HG02840 (cell line): Measurements from ENCODE around the gene ZNF710.
A peak's percentile ranks its signal among the peaks of the same experiment; 100 is the strongest.

ENCODE experiments used
- ATAC-seq: cut with Tn5 transposase; IDR thresholded peaks from one replicate; pipeline ENCODE4 v1.9.1; 2021; ENCODE audit warnings: mild to moderate bottlenecking, moderate library complexity, moderate number of reproducible peaks; ENCODE audit not compliant: unreplicated experiment, low FRiP score

ZNF710 gene

DNA sequence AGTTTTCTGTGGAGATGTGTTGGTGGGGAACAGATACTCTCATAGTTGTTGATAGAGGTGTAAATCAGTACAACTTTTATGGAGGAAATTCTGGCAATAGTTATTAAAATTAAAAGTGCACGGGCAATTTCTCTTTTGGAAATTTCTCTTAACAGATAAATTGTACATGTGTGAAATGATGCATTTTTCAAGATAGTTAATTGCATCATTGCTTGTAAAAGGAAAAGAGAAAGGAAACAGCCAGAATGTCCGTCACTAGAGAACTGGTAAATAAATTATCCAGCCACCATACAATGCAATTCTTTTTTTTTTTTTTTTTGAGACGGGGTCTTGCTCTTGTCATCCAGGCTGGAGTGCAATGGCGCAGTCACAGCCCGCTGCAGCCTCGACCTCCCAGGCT, 14.2 kb downstream of the ZNF710 start:
- ATAC-seq, result no peak

DNA sequence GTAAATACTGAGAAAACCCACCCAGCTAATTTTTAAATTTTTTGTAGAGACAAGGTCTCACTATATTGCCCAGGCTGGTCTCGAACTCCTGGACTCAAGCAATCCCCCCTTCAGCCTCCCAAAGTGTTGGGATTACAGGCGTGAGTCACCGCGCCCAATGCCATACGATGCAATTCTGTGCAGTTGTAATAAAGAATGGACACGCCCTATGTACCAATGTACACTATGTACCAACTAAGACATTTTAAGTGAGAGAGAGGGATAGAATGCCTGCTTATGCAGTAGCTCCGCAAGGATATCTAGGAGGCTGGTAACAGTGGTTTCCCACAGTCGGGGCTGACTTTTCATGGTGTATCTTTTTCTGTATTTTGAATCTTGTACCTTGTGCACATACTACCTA, 14.6 kb downstream of the ZNF710 start:
- no peak for ATAC-seq

DNA sequence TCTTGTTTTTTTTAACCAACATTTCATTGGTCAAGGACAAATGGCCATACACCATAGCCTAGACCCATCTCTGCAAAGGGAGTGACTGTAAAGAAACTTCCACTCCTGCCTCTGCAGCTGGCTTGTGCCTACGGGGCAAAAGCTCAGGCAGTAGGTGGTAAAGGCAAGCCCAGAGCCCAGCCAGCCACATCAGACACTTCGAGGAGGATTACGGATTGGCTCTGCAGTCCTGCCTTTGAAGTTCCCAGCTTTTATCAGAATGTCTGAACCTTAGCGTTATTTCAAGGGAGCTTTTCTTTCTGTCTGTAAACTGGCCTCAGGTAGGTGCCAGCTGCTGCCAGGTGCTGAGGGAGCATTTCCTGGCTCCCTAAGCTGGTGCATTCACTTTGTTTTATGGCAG, 15.6 kb downstream of the ZNF710 start:
- ATAC-seq, result no peak

DNA sequence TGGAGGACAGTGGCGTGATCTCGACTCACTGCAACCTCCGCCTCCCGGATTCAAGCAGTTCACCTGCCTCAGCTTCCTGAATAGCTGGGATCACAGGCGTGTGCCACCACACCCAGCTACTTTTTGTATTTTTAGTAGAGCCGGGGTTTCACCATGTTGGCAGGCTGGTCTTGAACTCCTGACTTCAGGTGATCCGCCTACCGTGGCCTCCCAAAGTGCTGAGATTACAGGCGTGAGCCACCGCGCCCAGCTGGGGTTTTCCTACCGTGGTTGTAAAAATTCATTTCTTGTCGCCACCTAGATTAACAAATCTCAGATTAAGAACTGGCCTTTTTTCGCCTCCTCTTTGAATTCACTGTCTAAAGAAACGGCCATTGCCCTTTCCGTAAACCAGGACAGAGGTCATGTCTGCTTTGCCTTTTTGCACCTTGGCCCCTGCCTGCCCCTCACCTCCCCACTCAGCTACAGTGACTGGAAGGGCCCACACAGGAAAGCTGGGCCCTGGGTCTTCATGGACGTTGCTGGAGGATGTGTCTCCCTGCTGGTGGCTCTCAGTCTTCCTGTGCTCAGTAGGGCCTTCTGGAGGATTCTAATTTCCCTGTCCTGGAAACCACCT, 17.2 kb downstream of the ZNF710 start:
- ATAC-seq, result no peak

DNA sequence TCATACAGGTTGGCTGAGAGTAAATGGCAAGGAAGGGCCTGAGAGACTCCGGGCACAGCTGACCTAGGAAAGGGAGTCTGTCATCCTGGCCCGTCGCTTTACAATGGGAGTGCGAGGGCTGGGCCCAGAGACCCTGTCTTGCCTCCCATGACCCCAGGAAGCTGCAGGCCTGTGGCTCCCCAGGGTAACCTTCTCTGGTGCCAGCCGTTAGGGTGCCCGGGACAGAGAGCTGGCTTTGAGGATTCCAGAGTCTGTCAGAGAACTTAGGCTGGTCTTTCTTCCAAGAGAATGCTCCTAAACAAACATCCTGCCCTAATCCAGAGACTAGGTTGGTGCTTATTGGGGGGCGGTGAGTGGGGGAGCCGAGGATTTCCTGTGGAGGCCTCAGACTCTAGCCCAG, 18.5 kb downstream of the ZNF710 start:
- ATAC-seq, result no peak

DNA sequence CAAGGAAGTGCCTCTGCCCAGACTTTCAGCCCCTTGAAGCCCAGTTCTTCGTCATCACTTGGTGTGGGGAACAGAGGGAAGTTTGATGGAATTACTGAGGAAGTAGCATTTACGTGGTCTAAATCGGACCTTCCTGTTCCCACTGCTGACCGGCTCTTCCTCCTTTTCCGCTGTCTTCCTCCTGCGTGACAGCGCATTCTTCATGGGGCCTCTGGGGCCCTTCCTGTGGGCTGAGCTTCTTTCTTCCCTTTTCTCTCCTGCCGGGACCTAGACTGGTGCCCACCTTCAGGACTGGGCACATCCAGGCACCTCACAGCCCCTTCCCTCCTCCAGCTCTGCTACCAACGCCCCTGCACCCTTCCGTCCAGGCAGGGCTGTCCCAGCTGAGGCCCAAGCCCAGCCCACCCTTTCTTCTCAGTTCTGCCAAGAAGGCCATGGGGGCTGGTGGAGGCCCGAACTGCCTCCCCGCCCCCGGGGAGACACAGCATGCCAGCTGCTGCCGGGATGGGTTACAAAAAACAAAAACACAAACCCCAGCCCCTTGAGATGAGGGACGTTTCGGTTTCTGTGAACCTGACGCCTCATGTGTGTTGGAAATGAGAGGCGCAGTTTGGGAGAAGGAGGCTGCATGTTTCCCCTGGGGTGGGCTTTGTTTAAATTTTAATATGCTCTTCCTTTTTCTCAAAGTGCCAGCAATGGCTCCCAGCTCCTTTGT, 19.1 kb downstream of the ZNF710 start:
- ATAC-seq, result no peak

DNA sequence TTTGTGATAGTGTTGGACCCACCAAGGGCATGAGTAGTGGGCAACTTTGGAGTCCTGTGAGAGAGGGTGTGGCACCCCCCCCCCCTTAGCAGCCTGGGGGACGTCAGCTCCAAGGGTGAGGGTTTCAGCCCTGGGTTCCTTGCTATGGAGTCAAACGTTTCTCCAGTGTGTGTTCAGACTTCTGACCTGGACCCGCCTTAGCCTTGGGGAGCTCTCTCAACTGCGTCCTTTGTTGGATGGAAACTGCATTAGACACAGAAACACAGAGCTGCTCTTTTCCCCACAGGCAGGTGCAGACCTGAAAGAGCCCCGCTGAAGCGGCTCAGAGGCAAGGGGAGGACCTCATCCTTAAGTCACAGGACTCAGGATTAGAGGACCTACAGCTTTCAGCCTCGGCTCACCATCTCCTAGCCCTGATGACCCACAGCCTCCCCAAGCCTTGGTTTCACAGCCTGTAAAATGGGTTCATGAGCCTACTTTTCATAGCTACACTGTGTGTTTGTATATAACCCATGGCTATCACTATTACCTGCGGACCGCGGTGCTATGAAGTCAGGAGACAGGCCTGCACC, 19.9 kb downstream of the ZNF710 start:
- ATAC-seq, result no peak

DNA sequence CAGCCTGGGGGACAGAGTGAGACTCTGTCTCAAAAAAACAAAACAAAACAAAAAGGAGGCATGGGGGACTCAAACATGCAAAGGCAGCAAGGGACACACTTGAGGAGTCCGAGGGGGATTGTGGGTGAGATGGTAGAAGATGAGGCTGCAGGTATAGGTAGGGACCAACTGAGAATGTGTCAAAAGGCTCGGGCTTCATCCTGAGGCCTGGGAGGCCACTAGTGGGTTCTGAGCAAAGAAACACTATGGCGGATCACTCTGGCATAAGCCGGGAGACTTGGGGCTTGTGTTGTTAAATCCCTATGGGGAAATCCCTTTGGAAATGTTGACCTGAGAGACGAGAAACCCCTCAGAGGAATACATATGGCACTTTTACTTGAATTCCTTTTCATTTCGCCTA, 21.2 kb downstream of the ZNF710 start:
- no peak for ATAC-seq

DNA sequence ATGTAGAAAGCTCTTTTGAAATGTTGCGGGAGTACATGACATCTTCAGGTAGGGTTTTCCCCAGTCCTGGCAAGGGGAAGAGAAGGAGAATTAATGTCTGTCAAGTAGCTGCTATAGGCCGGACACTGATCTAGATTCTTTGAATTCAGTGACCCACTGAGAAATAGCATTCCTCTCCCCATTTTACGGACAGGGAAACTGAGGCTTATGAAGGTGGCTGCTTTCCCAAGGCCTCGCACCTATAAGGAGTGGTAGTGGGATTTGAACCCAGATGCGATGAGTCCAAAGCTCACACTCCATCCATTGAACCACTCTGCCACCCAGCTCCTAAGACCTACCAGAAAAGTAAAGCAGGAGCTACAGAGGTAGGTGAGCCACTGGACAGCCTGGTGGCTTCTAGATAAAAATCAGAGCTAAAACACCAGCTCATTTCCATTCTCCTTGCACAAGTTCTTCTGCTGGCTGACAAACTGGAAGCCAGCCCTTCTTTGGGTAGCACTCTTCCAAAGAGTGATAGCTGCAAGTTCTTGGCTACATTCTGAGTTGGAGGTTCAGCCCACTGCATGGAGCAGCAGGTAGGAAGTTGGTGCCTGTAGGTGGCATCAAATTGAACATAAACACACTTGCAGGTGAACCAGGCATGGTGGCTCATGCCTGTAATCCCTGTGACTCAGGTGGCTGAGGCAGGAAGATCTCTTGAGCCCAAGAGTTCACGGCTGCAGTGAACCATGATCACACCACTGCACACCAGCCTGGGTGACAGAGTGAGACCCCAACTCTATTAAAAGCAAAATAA, 22.0 kb downstream of the ZNF710 start:
- ATAC-seq, result no peak

DNA sequence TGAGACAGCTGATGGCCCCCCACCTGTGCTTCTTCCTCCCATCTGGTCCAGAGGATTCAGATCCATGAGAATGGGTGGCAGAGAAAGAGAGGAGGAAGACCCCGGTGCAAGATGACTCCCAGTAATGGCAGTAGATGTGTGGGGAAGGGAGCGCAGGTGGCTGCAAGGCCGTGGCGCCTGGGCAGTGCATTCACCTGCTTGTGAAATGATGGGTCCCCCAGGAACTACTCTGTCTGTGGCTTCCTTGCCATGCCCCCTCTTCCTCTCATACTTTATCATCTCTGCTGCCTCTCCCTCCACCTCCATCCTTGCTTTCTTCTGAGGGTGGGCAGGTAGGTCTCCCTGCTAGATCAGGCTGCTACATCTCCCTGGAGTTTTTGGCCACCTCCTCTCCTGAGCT, 23.3 kb downstream of the ZNF710 start:
- ATAC-seq, result no peak

DNA sequence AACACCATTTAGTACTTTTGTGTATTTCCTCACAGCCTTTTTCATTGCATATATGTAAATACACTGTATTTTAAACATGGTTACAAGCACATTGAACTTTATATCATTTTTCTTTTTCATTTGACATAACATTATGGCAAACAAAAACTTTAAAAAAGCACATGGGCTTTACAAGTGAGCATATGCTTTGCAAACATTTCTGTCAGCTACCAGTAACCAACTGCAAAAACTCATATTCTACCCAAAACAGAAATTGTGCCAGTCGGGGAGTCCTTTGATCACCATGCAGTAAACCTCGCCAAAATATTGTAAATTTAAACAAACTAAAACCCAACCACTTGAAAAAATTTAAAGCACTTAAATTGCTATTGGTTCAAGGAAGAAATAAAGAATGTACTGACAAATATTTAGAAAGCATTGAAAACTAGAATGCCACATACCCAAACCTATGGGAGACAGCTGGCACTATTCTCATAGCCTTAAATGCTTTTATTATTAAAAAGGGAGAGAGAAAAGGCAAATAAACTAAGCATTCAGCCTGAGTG, 24.4 kb downstream of the ZNF710 start:
- ATAC-seq, result no peak

DNA sequence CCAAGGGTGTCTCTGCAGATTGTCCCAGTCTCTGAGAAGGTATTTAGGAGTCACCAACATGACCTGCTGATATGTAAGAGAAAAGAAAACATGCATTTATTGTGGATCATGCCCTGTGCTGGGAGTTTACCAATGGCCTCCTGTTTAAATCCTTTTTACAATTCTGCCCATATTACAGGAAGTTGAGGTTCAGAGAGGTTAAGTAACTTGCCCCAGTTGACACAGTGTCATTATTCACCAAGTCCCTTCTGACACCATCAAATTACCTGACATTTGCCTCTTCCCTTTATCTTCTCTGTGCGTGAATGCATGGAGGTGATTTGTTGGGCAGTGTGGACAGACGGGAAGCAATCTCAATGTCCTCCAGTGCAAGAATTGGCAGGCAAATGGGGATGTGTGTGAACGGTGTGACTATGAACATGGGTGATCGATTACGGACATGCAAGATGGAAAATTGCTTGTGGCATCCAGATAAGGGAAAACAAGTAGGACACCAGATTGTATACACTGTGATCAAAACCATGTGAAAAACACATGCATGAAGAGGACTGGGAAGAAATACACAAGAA, 27.3 kb downstream of the ZNF710 start:
- ATAC-seq, result no peak

DNA sequence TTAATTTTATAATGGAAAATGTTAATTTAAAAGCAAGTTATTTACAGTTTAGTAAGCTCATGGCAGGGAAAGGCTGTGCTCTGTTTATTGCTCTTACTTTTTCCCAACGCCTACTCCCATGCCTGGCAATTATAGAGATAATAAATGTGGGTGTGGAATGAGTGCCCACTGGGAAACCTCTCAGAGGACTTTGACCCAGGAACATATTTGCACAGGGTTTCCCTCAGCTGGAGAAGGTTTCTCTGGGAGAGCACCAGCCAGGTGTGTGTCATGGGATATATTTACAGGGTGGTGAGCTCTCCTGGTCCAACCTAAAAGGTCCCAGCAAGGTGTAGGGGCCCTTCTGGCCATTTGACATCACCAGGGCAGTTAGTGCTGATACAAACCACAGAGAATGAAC, 27.9 kb downstream of the ZNF710 start:
- no peak for ATAC-seq

DNA sequence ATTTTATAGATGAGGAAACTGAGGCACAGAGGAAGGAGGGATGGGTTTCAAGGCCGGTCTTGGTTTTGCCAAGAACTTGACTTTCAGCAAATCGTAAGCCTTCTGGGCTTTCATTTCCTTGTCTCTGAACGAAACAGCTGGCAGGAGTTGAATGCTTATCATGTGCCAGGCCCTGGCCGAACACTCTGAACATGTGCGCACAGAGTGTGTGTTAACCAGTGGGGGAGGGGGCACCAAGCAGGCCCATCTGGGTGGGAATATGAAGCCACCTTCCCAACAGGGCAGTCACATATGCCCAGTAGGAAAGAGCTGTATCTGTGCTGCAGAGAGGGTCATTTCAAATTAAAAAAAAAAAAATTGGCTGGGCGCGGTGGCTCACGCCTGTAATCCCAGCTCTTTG, 29.3 kb downstream of the ZNF710 start:
- no peak for ATAC-seq

DNA sequence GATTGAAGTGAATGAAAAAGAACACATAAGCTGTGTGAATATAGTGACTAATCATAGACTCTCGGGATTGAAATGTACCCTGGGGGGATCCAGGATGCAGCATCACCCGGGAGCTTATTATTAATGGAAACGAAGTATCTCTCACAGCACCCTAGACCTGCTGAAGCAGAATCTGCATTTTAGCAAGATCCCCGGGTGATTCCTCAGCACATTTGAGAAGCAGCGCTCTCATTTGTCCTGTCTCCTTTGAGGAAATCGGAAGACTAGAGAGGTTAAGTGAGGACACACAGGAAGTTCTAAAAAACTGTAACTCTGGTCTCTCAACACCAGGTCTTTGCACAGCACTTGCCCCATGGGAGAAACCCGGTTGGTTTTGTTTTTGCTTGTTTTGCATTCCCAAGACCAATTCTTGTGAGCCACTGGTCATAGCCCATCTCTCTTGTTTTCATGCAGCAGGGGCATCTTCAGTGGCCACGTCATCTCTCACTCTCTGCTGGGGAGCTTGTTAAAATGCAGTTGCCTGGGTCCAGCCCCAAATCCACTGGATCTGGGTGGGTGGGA, 30.2 kb downstream of the ZNF710 start:
- peak; percentile 76 for ATAC-seq

DNA sequence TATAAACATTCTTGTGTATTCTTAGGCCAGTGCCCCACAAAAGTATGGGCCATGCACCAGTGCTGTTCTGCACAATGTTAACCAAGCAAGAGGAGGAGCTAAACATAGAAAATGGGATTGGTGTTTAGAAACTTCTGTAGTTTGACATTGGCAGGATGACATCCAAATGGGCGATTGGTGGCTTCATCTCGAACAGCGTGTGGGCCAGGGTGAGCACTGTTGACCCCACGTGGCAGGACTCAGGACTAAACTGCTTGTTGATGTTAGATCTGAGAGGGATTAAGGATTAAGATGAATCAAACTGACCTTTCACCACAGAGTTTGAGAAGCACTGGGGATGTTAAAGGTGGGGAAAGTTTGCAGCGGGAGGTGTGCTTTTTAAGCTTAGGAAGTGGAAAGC, 31.9 kb downstream of the ZNF710 start:
- no peak for ATAC-seq

DNA sequence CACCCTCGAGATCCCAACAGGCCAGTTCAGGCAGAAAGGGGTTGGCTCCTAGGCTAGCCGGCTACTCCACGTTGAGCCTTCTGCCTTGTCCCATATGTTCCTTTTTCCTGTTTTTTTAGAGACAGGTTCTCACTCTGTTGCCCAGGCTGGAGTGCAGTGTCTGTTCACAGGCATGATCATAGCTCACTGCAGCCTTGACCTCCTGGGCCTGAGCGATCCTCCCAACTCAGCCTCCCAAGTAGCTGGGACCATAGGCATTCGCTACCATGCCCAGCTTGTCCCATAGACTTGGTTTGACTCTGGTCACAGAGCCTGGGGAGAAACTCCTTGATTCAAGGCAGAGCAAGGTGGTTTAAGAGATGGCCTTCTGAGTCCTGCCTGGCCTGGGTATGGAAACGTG, 32.3 kb downstream of the ZNF710 start:
- no peak for ATAC-seq

DNA sequence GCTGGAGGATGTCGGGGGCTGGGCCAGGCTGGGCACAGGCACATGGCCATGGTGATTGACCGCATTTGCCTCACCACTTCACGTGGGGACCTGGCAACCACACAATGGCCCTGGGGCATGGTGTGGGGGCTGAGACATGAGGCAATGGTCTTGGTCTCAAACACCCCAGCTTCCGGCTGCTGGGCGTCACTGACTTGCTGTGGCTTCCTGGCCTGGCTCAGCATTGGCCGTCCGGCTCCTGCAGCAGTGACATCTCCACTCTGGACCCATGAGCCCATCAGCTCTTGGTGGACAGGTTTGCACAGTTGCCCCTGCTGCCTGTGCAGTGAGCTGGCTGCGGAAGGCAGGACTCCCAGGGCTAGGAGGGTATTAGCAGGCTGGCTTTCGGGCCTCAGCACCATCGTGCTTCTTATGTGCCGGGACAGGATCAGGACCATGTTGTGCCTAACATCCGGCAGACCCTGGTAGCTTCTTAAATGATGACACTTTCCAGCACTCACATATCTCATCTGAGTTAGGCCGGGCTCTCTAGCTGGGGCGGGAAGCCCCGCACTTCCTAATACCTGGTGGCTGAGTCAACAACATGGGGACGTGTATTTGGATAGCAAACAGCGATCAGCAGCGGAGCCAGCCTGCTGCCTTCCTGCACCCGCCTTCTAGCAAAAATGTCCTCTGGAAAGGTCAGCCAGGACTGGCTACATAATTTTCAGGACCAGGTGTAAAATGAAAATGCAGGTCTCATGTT, 34.1 kb downstream of the ZNF710 start:
- ATAC-seq, result no peak

DNA sequence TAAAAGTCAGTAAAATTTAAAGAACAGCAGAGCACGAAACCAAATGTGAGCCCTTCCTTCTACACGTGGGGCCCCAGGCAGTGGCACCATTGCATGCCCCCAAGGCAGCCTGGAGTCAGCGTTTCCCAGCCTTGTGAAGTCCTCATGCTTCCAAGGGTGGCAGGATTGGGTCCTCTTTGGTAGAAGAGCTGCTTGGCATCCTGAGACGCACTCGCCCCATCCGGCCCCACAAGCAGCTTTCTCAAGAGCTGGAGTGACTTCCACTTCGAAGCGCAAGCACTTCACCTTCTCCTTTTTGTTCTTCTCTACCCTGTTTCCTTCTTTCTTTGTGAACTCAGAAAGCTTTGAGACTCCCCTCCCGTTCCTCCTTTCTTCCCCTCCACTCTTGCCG, 34.7 kb downstream of the ZNF710 start:
- ATAC-seq, result no peak

DNA sequence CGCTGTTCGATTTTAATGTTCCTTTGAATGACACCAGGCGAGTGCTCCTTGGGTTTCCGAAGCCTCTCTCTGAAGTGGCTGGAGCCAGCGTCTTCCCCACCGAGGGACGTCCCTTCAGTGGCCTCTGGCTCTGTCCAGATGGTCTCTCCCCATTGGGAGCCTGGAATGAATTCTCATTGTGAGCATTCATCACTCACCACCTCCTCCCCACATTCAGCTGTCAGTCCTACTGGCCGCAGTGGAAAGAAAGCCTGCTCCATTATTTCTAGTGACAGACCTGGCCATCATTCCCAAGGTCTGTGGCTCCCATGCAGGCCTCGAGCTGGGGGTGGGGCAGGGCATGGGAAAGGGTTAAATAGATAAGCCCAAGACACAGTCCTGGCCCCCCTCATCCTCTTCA, 35.2 kb downstream of the ZNF710 start:
- no peak for ATAC-seq
